Uterus (tissue), 2 donors: Measurements from ENCODE around the gene RIPOR3.

Source experiments
- CTCF ChIP-seq, 4 experiments: fragments of 200-600 bp in 2 of 4; fragments of 450-650 bp in 2 of 4; sonication (generic) in 2 of 4; IDR thresholded peaks; one replicate each; pipeline ENCODE4 v1.5.1; 2016 to 2019; ENCODE audit warnings: antibody characterized with exemption in 4 of 4, mild to moderate bottlenecking in 2 of 4, moderate library complexity in 1 of 4
- POLR2A ChIP-seq, 2 donors: fragments of 450-650 bp; IDR thresholded peaks; one replicate each; pipeline ENCODE4 v1.6.1; 2016; ENCODE audit warnings: antibody characterized with exemption in 2 of 2, mild to moderate bottlenecking in 1 of 2, moderate library complexity in 1 of 2

- no peak for TF ChIP-seq POLR2A (IDR thresholded peaks at IDR 0.05)
- TF ChIP-seq CTCF (IDR thresholded peaks at IDR 0.05), result no peak
Observed at GRCh38 chr20:50686821-50687220, 4.5 kb downstream of the RIPOR3 start.
